A673 (cell line): ENCODE results near the gene SELENOK.

Experiments used
- CTCF ChIP-seq: fragments of 300-800, 200-600 bp; sonication (generic); conservative IDR thresholded peaks from 2 replicates; pipeline ENCODE4 v1.5.1; 2017; ENCODE audit warnings: low read depth, mild to moderate bottlenecking, antibody characterized with exemption, low read length, moderate library complexity, mixed read lengths
- EZH2 ChIP-seq: fragments of 200-600 bp; sonication (generic); IDR thresholded peaks from 2 replicates; pipeline ENCODE4 v1.6.1; 2017; ENCODE audit warnings: borderline replicate concordance, low read depth, mild to moderate bottlenecking, mixed read lengths, antibody characterized with exemption, low read length; ENCODE audit not compliant: poor library complexity, severe bottlenecking

GRCh38 chr3:53841296-53841695, 50.4 kb downstream of the SELENOK start:
- TF ChIP-seq CTCF (no peak), EZH2 (no peak)
